ENCODE measurements around the gene CDON.

DNA sequence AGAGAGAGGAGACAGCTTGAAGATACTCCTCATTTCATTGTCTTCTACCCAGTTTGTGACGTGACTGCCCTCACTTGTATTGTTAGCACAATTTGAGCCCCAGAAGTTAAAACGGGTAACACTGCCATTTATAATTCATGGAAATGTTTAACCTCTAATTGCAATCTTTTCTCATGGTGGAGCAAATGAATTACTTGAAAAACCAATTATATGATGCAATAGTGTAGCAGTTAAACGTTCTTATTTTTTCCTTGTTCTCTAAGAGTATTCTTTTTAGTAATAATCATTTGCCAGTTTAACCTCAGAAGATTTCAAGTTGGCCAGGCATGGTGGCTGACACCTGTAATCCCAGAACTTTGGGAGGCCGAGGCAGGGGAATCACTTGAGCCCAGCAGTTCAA lies 56.6 kb downstream of the CDON start:
- TF ChIP-seq, protein P1, sequence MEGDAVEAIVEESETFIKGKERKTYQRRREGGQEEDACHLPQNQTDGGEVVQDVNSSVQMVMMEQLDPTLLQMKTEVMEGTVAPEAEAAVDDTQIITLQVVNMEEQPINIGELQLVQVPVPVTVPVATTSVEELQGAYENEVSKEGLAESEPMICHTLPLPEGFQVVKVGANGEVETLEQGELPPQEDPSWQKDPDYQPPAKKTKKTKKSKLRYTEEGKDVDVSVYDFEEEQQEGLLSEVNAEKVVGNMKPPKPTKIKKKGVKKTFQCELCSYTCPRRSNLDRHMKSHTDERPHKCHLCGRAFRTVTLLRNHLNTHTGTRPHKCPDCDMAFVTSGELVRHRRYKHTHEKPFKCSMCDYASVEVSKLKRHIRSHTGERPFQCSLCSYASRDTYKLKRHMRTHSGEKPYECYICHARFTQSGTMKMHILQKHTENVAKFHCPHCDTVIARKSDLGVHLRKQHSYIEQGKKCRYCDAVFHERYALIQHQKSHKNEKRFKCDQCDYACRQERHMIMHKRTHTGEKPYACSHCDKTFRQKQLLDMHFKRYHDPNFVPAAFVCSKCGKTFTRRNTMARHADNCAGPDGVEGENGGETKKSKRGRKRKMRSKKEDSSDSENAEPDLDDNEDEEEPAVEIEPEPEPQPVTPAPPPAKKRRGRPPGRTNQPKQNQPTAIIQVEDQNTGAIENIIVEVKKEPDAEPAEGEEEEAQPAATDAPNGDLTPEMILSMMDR (conservative IDR thresholded peaks at IDR 0.05; ENCODE audit: low read depth, low read length) = no peak
- TF ChIP-seq EZH2phosphoT487 (IDR thresholded peaks at IDR 0.05; ENCODE audit: borderline replicate concordance, low read length) (no peak), EZH2 (IDR thresholded peaks at IDR 0.05; ENCODE audit: low read length, unreplicated experiment) (no peak)
